Endometrium (tissue), 2 donors: ENCODE measurements around the gene FBF1.

Experiments
- FAIRE-seq: peaks from 2 replicates; lab custom pipeline; 2012; peaks lifted over from hg19 to GRCh38; lab: Jason Lieb, UNC
- donor health status: control.
- donor health status: control.

FBF1 gene

GRCh38 chr17:75950421-75950820, 9.6 kb upstream of the FBF1 start:
- no peak for FAIRE-seq

GRCh38 chr17:75945211-75945610, 4.4 kb upstream of the FBF1 start:
- FAIRE-seq, result no peak

- FAIRE-seq, result no peak
These were observed 2.6 kb upstream of the FBF1 start for GRCh38 chr17:75943491-75943890.

GRCh38 chr17:75942473-75942872, 1.6 kb upstream of the FBF1 start:
- FAIRE-seq, result no peak

- FAIRE-seq, result no peak
These were observed 589 bp upstream of the FBF1 start for GRCh38 chr17:75941442-75941819.

GRCh38 chr17:75937652-75938051, 3.2 kb downstream of the FBF1 start:
- FAIRE-seq, result no peak

GRCh38 chr17:75933808-75934207, 7.0 kb downstream of the FBF1 start:
- FAIRE-seq, result no peak

- no peak for FAIRE-seq
These were observed 8.0 kb downstream of the FBF1 start for GRCh38 chr17:75932852-75933251.

GRCh38 chr17:75931062-75931461, 9.8 kb downstream of the FBF1 start:
- FAIRE-seq, result no peak

GRCh38 chr17:75927286-75927922, 13.4 kb downstream of the FBF1 start:
- no peak for FAIRE-seq

- FAIRE-seq, result no peak
These were observed 14.4 kb downstream of the FBF1 start for GRCh38 chr17:75926456-75926855.

GRCh38 chr17:75925912-75926311, 14.9 kb downstream of the FBF1 start:
- FAIRE-seq, result no peak

- FAIRE-seq, result no peak
These were observed 15.7 kb downstream of the FBF1 start for GRCh38 chr17:75925103-75925502.

- FAIRE-seq, result no peak
These were observed 17.6 kb downstream of the FBF1 start for GRCh38 chr17:75922963-75923874.

- no peak for FAIRE-seq
These were observed 18.5 kb downstream of the FBF1 start for GRCh38 chr17:75922173-75922961.

GRCh38 chr17:75921596-75921995, 19.2 kb downstream of the FBF1 start:
- no peak for FAIRE-seq

- FAIRE-seq, result no peak
These were observed 20.7 kb downstream of the FBF1 start for GRCh38 chr17:75920045-75920560.

- FAIRE-seq, result no peak
These were observed 21.2 kb downstream of the FBF1 start for GRCh38 chr17:75919611-75920010.

- no peak for FAIRE-seq
These were observed 22.9 kb downstream of the FBF1 start for GRCh38 chr17:75917917-75918445.

- no peak for FAIRE-seq
These were observed 23.5 kb downstream of the FBF1 start for GRCh38 chr17:75917141-75917916.

GRCh38 chr17:75915268-75915667, 25.6 kb downstream of the FBF1 start:
- no peak for FAIRE-seq
